GM12872 (cell line): ENCODE measurements around the gene TNP2.

ENCODE experiments used
- TF ChIP-seq, protein P1 (sequence below): IDR thresholded peaks from 3 replicates; pipeline ENCODE4 v1.5.1; 2011; ENCODE audit warnings: low read depth, mild to moderate bottlenecking, low read length, moderate library complexity; ENCODE audit not compliant: insufficient read depth

Gene TNP2

DNA sequence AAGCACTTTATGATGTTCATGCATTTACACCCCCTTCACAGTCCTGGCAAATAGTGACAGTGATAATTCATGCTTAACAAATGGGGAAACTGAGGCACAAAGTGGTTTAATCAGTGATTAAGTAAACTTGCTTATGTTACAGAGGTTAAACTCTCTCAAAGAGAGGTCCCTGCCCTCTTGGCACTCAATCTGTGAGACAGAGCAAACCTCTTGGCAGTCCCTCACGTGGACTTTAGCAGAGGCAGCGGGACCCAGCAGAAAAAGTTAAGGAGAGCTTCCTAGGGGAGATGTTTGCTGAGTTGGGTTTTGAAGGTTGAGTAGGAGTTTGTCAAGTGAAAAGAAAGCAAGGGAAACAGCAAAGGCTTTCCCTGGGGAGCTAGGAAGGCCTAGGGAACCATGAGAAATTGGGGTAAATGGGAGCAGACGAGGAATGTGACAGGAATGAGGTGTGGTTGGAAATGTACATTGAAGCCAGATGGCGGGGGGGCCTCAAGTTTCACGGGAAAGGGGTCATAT lies 23.8 kb downstream of the TNP2 start:
- TF ChIP-seq, protein P1, sequence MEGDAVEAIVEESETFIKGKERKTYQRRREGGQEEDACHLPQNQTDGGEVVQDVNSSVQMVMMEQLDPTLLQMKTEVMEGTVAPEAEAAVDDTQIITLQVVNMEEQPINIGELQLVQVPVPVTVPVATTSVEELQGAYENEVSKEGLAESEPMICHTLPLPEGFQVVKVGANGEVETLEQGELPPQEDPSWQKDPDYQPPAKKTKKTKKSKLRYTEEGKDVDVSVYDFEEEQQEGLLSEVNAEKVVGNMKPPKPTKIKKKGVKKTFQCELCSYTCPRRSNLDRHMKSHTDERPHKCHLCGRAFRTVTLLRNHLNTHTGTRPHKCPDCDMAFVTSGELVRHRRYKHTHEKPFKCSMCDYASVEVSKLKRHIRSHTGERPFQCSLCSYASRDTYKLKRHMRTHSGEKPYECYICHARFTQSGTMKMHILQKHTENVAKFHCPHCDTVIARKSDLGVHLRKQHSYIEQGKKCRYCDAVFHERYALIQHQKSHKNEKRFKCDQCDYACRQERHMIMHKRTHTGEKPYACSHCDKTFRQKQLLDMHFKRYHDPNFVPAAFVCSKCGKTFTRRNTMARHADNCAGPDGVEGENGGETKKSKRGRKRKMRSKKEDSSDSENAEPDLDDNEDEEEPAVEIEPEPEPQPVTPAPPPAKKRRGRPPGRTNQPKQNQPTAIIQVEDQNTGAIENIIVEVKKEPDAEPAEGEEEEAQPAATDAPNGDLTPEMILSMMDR: no peak

DNA sequence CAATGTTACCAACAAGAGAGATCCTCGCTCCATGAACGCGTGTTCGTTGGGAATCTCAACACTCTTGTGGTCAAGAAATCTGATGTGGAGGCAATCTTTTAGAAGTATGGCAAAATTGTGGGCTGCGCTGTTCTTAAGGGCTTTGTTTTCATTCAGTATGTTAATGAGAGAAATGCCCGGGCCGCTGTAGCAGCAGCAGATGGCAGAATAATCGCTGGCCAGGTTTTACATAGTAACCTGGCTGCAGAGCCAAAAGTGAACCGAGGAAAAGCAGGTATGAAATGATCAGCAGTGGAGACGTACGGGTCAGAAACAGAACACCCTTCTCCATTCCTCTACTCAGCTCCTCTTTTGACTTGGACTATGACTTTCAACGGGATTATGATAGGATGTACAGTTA lies 26.5 kb downstream of the TNP2 start:
- TF ChIP-seq, protein P1: no peak

DNA sequence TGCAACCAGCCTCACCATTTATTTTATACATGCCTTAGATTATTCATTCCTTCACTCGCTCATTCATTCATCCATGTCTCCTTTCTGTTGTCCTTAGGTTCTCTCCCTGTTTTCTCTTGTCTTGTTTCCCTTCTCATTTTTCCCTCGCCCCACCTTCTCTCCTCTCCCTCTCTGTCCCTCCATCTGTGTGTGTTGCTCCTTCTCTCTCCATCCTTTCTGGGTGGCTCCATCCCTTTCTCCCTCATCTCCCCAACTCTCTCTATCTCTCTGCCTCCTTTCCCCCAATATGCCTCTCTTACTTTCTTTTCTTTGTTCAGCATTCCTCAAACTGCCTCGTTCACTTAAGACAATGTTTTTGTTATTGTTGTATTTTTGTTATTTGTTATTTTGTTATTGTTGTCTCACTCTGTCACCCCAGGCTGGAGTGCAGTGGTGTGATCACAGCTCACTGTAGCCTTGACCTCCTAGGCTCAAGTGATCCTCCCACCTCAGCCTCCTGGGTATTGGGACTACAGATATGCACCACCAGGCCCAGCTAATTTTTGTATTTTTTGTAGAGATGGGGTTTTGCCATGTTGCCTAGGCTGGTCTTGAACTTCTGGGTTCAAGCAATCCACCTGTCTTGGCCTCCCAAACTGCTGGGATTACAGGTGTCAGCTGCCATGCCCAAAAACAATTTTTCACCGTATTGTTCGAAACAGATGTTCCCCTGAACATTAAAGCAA lies 27.5 kb downstream of the TNP2 start:
- TF ChIP-seq, protein P1: no peak

DNA sequence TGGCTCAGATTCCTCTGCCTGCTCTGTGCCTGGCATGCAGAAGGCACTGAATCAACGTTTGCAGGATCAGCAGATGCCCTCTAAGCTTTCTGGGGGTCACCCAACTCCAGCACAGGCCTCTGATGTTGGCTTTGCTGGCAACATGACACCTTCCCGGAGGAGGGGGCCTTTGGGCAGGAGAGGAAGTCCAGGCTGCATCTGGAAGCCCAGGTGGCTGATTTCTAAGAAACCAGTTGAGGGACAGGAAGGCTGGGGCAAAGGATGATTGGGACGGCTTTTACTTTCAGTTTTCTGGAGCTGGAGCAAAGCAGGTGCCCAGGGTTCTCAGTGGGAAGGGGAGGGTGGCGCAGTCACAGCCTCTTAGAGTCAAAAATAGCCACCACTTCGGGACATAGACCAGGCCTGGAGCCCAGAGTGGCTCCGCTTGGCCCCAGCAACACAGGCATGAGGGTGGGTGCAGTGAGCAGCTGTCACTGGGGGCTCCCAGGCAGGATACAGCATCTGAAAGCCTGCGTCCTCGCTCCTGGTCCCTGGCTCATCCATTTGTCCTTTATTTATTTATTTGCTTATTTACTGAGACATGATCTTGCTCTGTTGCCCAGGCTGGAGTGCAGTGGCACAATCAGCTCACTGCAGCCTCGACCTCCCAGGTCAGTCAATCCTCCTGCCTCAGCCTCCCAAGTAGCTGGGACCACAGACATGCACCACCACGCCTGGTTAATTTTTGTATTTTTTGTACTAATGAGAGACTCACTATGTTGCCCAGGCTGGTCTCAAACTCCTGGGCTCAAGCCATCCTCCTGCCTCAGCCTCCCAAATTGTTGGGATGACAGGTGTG lies 28.3 kb downstream of the TNP2 start:
- TF ChIP-seq, protein P1: no peak

DNA sequence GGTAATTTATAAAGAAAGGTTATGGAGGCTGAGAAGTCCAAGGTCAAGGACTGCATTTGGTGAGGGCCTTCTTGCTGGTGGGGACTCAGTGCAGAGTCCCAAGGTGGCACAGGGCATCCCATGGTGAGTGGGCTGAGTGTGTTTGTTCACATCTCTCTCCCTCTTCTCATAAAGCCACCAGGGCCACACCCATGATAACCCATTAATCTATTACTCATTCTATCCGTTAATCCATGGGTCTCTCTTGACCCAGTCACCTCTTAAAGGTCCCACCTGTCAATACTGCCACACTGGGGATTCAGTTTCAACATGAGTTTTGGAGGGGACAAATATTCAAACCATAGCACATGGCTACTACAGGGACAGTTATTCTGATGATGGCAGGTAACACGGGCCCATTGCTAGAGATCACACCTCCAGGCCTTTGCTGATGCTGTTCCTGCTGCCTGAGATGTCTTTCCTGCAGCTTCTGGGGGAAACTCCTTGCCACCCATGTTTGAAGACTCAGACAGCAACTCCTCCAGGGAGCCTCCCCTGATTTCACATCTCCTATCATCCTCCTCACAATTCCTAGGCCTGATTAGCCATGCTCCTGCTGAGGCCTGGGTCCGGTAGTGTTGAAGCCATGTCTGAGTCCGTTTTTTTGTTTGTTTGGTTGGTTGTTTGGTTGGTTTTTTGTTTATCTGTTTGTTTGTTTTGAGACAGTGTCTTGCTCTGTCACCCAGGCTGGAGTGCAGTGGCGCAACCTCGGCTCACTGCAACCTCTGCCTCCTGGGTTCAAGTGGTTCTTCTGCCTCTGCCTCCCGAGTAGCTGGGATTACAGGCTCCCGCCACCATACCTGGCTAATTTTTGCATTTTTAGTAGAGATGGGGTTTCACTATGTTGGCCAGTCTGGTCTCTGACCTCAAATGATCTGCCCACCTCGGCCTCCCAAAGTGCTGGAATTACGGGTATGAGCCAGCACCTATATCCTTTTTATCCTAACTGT lies 29.2 kb downstream of the TNP2 start:
- TF ChIP-seq, protein P1: no peak

DNA sequence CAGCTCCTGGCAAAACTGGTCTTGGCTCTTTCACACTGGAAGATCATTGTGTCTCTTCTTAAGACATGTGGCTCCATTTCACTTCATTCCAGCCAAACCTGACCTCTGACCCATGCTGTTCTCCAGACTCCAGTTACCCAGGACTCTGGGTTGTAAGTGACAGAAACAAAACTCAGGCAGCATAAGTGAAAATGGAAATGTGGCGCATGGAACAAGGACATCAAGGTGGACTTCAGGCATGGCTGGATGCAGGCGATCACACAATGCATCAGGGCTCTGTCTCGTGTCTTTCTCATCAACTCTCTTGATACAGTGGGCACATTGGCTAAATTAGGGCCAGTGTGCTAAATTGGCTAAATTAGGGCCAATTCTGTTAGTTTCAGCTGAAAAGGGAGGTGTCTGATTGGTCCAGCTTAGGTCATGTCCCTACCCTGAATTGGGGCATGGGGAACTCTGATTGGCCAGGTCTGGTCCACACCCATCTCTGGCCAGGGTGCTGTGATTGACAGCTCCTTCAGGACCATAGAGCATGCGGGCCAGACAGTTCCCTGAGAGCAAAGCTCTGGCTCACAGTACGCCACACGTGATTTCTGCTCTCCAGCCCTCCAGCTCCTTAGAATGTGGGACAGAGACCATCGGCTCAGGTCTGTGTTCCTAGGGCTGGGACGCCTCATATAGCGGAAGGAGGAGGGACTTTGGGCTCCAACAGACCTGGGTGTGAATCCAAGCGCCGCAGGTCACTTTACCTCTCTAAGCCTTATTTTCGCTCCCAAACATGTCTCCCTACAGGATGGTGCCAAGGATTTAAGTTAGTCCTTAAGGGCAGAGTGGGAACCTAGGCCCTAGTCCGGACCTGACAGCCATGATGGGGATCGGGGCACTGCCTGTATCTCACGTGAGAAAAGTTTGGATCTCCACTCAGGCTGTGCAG lies 30.6 kb downstream of the TNP2 start:
- TF ChIP-seq, protein P1: no peak
